GM23248 (cell line): Measurements from ENCODE around the gene RPIA.

ENCODE experiments used
- EZH2 ChIP-seq: fragments of 200-600 bp; sonication (generic); IDR thresholded peaks from 2 replicates; pipeline ENCODE4 v1.6.1; 2018; ENCODE audit warnings: antibody characterized with exemption, mild to moderate bottlenecking; ENCODE audit not compliant: insufficient read depth, poor library complexity, severe bottlenecking
- EZH2phosphoT487 ChIP-seq: fragments of 200-600 bp; sonication (generic); IDR thresholded peaks from 2 replicates; pipeline ENCODE4 v1.6.1; 2018; ENCODE audit warnings: antibody characterized with exemption, moderate library complexity, mild to moderate bottlenecking, low read depth; ENCODE audit not compliant: insufficient read depth

- no peak for TF ChIP-seq EZH2
- no peak for TF ChIP-seq EZH2phosphoT487
Observed at GRCh38 chr2:88687384-88687783, 4.1 kb upstream of the RPIA start.
